NCI-H82 (cell line): ENCODE data around the gene TMEM116.

Experiments
- DNase-seq: peaks from one replicate; lab custom pipeline; 2025; lab: John Stamatoyannopoulos, UW

TMEM116 gene

GRCh38 chr12:111893287-111893686 is 119.7 kb downstream of the TMEM116 start:
- DNase-seq, result no peak

GRCh38 chr12:111887926-111888745 is 124.8 kb downstream of the TMEM116 start:
- DNase-seq, result no peak

- DNase-seq, result no peak
Observed at GRCh38 chr12:111886662-111887545, 126.1 kb downstream of the TMEM116 start.

GRCh38 chr12:111881716-111882115 is 131.2 kb downstream of the TMEM116 start:
- DNase-seq, result no peak
